Neutrophil (primary cell): Measurements from ENCODE around the gene CORO7.
A peak's percentile ranks its signal among the peaks of the same experiment; 100 is the strongest.

ENCODE experiments used
- H3K27ac ChIP-seq: fragments of 200-600 bp; sonication (generic); 2 replicates; pipeline ENCODE4 v1.5.1; 2016; ENCODE audit warnings: mild to moderate bottlenecking, moderate library complexity
- H3K27me3 ChIP-seq: fragments of 200-600 bp; sonication (generic); 2 replicates; pipeline ENCODE4 v1.6.0; 2016; ENCODE audit warnings: mild to moderate bottlenecking
- H3K36me3 ChIP-seq: fragments of 200-600 bp; sonication (generic); 2 replicates; pipeline ENCODE4 v1.5.1; 2017
- H3K4me1 ChIP-seq, 2 experiments: fragments of 200-600 bp in 1 of 2; sonication (generic) in 1 of 2; 1 replicate in 1 of 2; 2 replicates in 1 of 2; pipeline versions ENCODE4 v1.5.1 to v1.6.1; 2013 to 2016; ENCODE audit warnings: low read depth in 1 of 2, low read length in 1 of 2, mild to moderate bottlenecking in 1 of 2, moderate library complexity in 1 of 2; ENCODE audit not compliant: control insufficient read depth in 1 of 2, insufficient read depth in 1 of 2
- H3K4me3 ChIP-seq, 2 experiments: fragments of 200-600 bp in 1 of 2; sonication (generic) in 1 of 2; 1 replicate in 1 of 2; 2 replicates in 1 of 2; pipeline ENCODE4 v1.5.1; 2013 to 2016; ENCODE audit warnings: low read depth in 1 of 2, low read length in 1 of 2, mild to moderate bottlenecking in 1 of 2, moderate library complexity in 1 of 2
- H3K9me3 ChIP-seq: fragments of 200-600 bp; sonication (generic); 2 replicates; pipeline ENCODE4 v1.5.1; 2016
- CTCF ChIP-seq: fragments of 200-600 bp; sonication (generic); IDR thresholded peaks from 2 replicates; pipeline ENCODE4 v1.5.1; 2016; ENCODE audit warnings: antibody characterized with exemption

The CORO7 gene

GRCh38 chr16:4426021-4426684, 9.8 kb upstream of the CORO7 start:
- TF ChIP-seq CTCF, result no peak
- H3K27ac ChIP-seq, result peak overlapping the region; percentile 94
- no peaks in the 10 kb centered on the region for H3K36me3 ChIP-seq
- H3K4me3 ChIP-seq, result peak overlapping the region; percentile 90 to 100
- no peaks in the 10 kb centered on the region for H3K9me3 ChIP-seq
- H3K4me1 ChIP-seq, result peaks cover 16 to 19% of the 10 kb centered on the region in 2 experiments
- H3K27me3 ChIP-seq, result no peaks in the 10 kb centered on the region

- Histone ChIP-seq H3K36me3 (no peaks in the 10 kb centered on the region), H3K27ac (peak within 1 kb of the TSS; percentile 94), H3K4me1 (peaks cover 16 to 19% of the 10 kb centered on the region in 2 experiments), H3K27me3 (no peaks in the 10 kb centered on the region), H3K4me3 (peak within 1 kb of the TSS; percentile 90 to 100), H3K9me3 (no peaks in the 10 kb centered on the region)
- TF ChIP-seq CTCF, result peak; percentile 56
Measured at GRCh38 chr16:4425378-4426020, 9.1 kb upstream of the CORO7 start, which contains the start of gene DNAJA3. TSS of gene DNAJA3 (plus strand) at chr16:4425868. CDS start at chr16:4425882, 14 bp downstream.

- Histone ChIP-seq H3K27me3 (no peaks in the 10 kb centered on the region), H3K4me1 (peaks cover 12 to 14% of the 10 kb centered on the region in 2 experiments), H3K4me3 (no peak overlapping the region), H3K9me3 (no peaks in the 10 kb centered on the region), H3K36me3 (no peaks in the 10 kb centered on the region), H3K27ac (peak overlapping the region; percentile 52)
- no peak for TF ChIP-seq CTCF
Measured at GRCh38 chr16:4420505-4421105, 4.2 kb upstream of the CORO7 start.

- TF ChIP-seq CTCF, result no peak
- Histone ChIP-seq H3K27me3 (no peaks in the 10 kb centered on the region), H3K9me3 (no peaks in the 10 kb centered on the region), H3K4me1 (peaks cover 15 to 17% of the 10 kb centered on the region in 2 experiments), H3K27ac (no peak overlapping the region), H3K36me3 (no peaks in the 10 kb centered on the region), H3K4me3 (no peak overlapping the region)
Measured at GRCh38 chr16:4419402-4419959, 3.1 kb upstream of the CORO7 start.

GRCh38 chr16:4415538-4416199, 727 bp downstream of the CORO7 start:
- no peaks in the 10 kb centered on the region for H3K9me3 ChIP-seq
- H3K4me1 ChIP-seq, result peaks cover 27% of the 10 kb centered on the region in 2 experiments
- H3K4me3 ChIP-seq, result peak overlapping the region; percentile 92 to 99
- H3K27ac ChIP-seq, result peak overlapping the region; percentile 99
- peaks cover 34% of the 10 kb centered on the region for H3K36me3 ChIP-seq
- H3K27me3 ChIP-seq, result no peaks in the 10 kb centered on the region
- peak; percentile 59 for TF ChIP-seq CTCF
